K562 (cell line): ENCODE measurements around the gene IGF2R. TPM values are rescaled to one million over a fixed set of nuclear protein-coding genes. Genes with fewer than 3 reads are reported as not detected.

Experiments
- ARNT ChIP-seq, 2 experiments: fragments of 450-650 bp; IDR thresholded peaks; 2 replicates each; pipeline ENCODE4 v1.6.1; 2016; ENCODE audit warnings: mild to moderate bottlenecking in 1 of 2
- ATF6 ChIP-seq: sonication (generic); formaldehyde crosslinking; IDR thresholded peaks from 2 replicates; pipeline ENCODE4 v1.4.0; 2020; ENCODE audit warnings: mild to moderate bottlenecking, missing genetic modification reagents
- ATF7 ChIP-seq: fragments of 450-650 bp; IDR thresholded peaks from 2 replicates; pipeline ENCODE4 v1.7.1; 2014; ENCODE audit warnings: mild to moderate bottlenecking, moderate library complexity
- E4F1 ChIP-seq: fragments of 250-450 bp; sonication (Bioruptor Pico); IDR thresholded peaks from 2 replicates; pipeline ENCODE4 v1.5.0; 2021; ENCODE audit warnings: mild to moderate bottlenecking, borderline replicate concordance
- GATA2 ChIP-seq: sonication (generic); formaldehyde crosslinking; IDR thresholded peaks from 2 replicates; pipeline ENCODE4 v1.4.0; 2020; ENCODE audit warnings: mild to moderate bottlenecking, missing genetic modification reagents
- JUND ChIP-seq, 2 experiments: IDR thresholded peaks; 2 replicates in 1 of 2; 3 replicates in 1 of 2; pipeline ENCODE4 v1.6.1; 2011; ENCODE audit warnings: borderline replicate concordance in 2 of 2, low read depth in 2 of 2, low read length in 2 of 2, improper control_type of control experiment in 1 of 2, missing biosample characterization in 1 of 2, missing genetic modification characterization in 1 of 2, missing genetic modification reagents in 1 of 2
- MGA ChIP-seq: fragments of 450-650 bp; IDR thresholded peaks from 2 replicates; pipeline ENCODE4 v1.6.1; 2016; ENCODE audit warnings: mild to moderate bottlenecking, moderate library complexity
- POLR2AphosphoS2 ChIP-seq: IDR thresholded peaks from 2 replicates; pipeline ENCODE4 v1.6.1; 2012; ENCODE audit warnings: low read length, improper control_type of control experiment
- PTTG1 ChIP-seq: fragments of 450-650 bp; IDR thresholded peaks from 2 replicates; pipeline ENCODE4 v1.6.1; 2016; ENCODE audit warnings: low read depth, mild to moderate bottlenecking, missing genetic modification characterization, missing compliant biosample characterization
- ZNF584 ChIP-seq: fragments of 200-800 bp; sonication (Bioruptor generic); IDR thresholded peaks from 2 replicates; pipeline ENCODE4 v1.6.1; 2016; ENCODE audit warnings: low read depth, mild to moderate bottlenecking, missing genetic modification characterization, missing compliant biosample characterization
- ZNF696 ChIP-seq: fragments of 250-450 bp; sonication (Bioruptor Pico); conservative IDR thresholded peaks from 2 replicates; pipeline ENCODE4 v1.4.0; 2020; ENCODE audit warnings: mild to moderate bottlenecking, moderate library complexity
- ZZZ3 ChIP-seq: fragments of 450-650 bp; IDR thresholded peaks from 2 replicates; pipeline ENCODE4 v1.6.1; 2016; ENCODE audit warnings: antibody characterized with exemption, mild to moderate bottlenecking, moderate library complexity
- polyA plus RNA-seq, 8 experiments: library from polyadenylated mRNA; depleted of rRNA in 4 of 8; stranded (reverse) in 5 of 8; unstranded in 3 of 8; fragments of >200 nt; fragmentation: Nextera tagmentation in 2 of 8; fragmentation: Illumina TruSeq in 1 of 8; extraction: Ambion mirVana in 2 of 8; extraction: Trizol in 1 of 8; gene quantifications; 2 replicates each; pipeline versions ENCODE4 v1.2.1 to v1.2.3, GENCODE V29; 2011 to 2014; ENCODE audit warnings: inconsistent platforms in 1 of 8, missing spikeins in 1 of 8
- total RNA-seq, 7 experiments: library from RNA; depleted of rRNA in 6 of 7; stranded (reverse); fragments of >200 nt in 6 of 7; fragmentation: Illumina TruSeq in 2 of 7; extraction: Trizol in 2 of 7; gene quantifications; 2 replicates each; pipeline versions ENCODE4 v1.2.1 to v1.2.3, GENCODE V29; 2011 to 2021; ENCODE audit warnings: low replicate concordance in 1 of 7

IGF2R gene
- total and polyA plus RNA-seq, 9 of the 15 experiments (the other 6 are each of a cell fraction or from before 2014, with no cell fraction given): 3.5 to 92.3 (median 34.5) TPM

GRCh38 chr6:159988983-159989454 is 20.1 kb downstream of the IGF2R start (continued):
- TF ChIP-seq MGA: peak; percentile 78
- TF ChIP-seq ZZZ3: no peak
- peak; percentile 63; the same call in 1 of the 2 replicates for TF ChIP-seq ZNF584 (CRISPR knock-in tag)
- TF ChIP-seq GATA2: no peak
- no peak for TF ChIP-seq E4F1 (CRISPR knock-in tag)
- TF ChIP-seq ARNT (IDR thresholded peaks at IDR 0.05): 0 out of 4 replicates have a peak, but pooled peaks of 1 of the 2 experiments have one; percentile 23
- no peak for TF ChIP-seq POLR2AphosphoS2
- TF ChIP-seq ATF7: 0 out of 2 replicates have a peak, but pooled peaks have one; percentile 17
- peak; percentile 81 for TF ChIP-seq JUND (IDR thresholded peaks at IDR 0.05; ENCODE audit: borderline replicate concordance, low read depth, low read length)
- peak; percentile 66; the same call in 1 of the 3 replicates for TF ChIP-seq JUND (tag; IDR thresholded peaks at IDR 0.05; ENCODE audit: borderline replicate concordance, low read depth, low read length)
- TF ChIP-seq ZNF696: no peak
- no peak for TF ChIP-seq PTTG1 (tag)
- no peak for TF ChIP-seq ATF6
